Lower lobe of right lung (tissue), 2 donors: ENCODE results near the gene GFRA3. TPM values are rescaled to one million over a fixed set of nuclear protein-coding genes. Genes with fewer than 3 reads are reported as not detected.

Experiments used
- ATAC-seq, 2 donors: fragments of 200-7000 bp; cut with Tn5 transposase; one replicate each; pipeline ENCODE4 v1.9.1; 2020 to 2022; ENCODE audit warnings: mild to moderate bottlenecking in 2 of 2, moderate library complexity in 2 of 2
- DNase-seq: peaks from one replicate; pipeline ENCODE4 v3.0.0-alpha.2; 2020
- H3K27ac ChIP-seq: fragments of 200-600 bp; one replicate; pipeline ENCODE4 v1.8.0; 2022
- H3K27me3 ChIP-seq: fragments of 200-600 bp; one replicate; pipeline ENCODE4 v1.8.0; 2022; ENCODE audit warnings: low read depth
- H3K36me3 ChIP-seq: fragments of 200-600 bp; one replicate; pipeline ENCODE4 v1.8.0; 2022; ENCODE audit warnings: mild to moderate bottlenecking
- H3K4me1 ChIP-seq: fragments of 200-600 bp; one replicate; pipeline ENCODE4 v1.8.0; 2022
- H3K4me3 ChIP-seq: fragments of 200-600 bp; one replicate; pipeline ENCODE4 v1.8.0; 2022; ENCODE audit warnings: mild to moderate bottlenecking
- H3K9me3 ChIP-seq: fragments of 200-600 bp; one replicate; pipeline ENCODE4 v1.8.0; 2022
- CTCF ChIP-seq: fragments of 200-600 bp; IDR thresholded peaks from one replicate; pipeline ENCODE4 v1.8.0; 2022; ENCODE audit warnings: antibody characterized with exemption, mild to moderate bottlenecking
- intact Hi-C: fragments of 100-400 bp; cut with DNase I; formaldehyde crosslinking; loops from one replicate; pipeline ENCODE4 v1.11.0; 2022
- total RNA-seq: library from RNA; stranded (reverse); fragmentation: NEBNext Ultra II Directional; extraction: Animal tissue kit (Norgen Biotek cat#: 25700); gene quantifications from one replicate; pipeline ENCODE4 v1.2.1, GENCODE V29; 2021
- donor health status: DM: no; HTN: yes; CAD: no; lungs with severe emphysema.

Gene GFRA3
- total RNA-seq, 1 donor from 2014 or later: 0.53 TPM

DNA sequence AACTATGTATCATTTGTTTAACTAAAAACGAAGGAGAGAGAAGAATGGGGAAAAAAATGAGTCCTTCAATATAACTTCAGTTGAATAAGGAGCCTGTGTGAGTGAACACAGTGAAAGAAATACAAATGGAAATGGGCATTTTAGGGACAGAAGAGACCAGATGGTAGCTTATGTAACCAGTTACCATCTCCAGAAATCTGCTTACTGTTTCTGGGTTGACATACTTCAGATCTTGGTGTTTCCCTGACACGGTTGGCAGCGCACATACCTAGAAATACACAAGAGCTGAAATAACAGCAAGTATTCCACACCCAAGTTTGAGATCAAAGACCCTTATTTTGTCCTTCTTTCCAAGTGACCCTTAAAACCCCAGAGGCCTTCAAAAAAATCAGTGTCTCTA is 14.9 kb upstream of the GFRA3 start:
- H3K27me3 ChIP-seq: no peaks in the 10 kb centered on the region
- intact Hi-C loops: no loop called here
- H3K9me3 ChIP-seq: no peaks in the 10 kb centered on the region
- ATAC-seq (no peak), DNase-seq (no peak)
- no peaks in the 10 kb centered on the region for H3K36me3 ChIP-seq
- TF ChIP-seq CTCF: no peak
- no peak overlapping the region for H3K4me3 ChIP-seq
- H3K4me1 ChIP-seq: no peaks in the 10 kb centered on the region
- H3K27ac ChIP-seq: no peak overlapping the region

- H3K36me3 ChIP-seq: no peaks in the 10 kb centered on the region
- no peak for TF ChIP-seq CTCF
- no peak overlapping the region for H3K4me3 ChIP-seq
- DNase-seq (no peak), ATAC-seq (no peak)
- no peak overlapping the region for H3K27ac ChIP-seq
- H3K4me1 ChIP-seq: no peaks in the 10 kb centered on the region
- H3K9me3 ChIP-seq: no peaks in the 10 kb centered on the region
- intact Hi-C loops: no loop called here
- H3K27me3 ChIP-seq: no peaks in the 10 kb centered on the region
Observed at GRCh38 chr5:138287246-138287645, 12.8 kb upstream of the GFRA3 start.

GRCh38 chr5:138282920-138283742 is 8.7 kb upstream of the GFRA3 start:
- peak; percentile 86 to 91 for ATAC-seq
- no peak overlapping the region for H3K4me3 ChIP-seq
- H3K36me3 ChIP-seq: no peaks in the 10 kb centered on the region
- H3K9me3 ChIP-seq: no peaks in the 10 kb centered on the region
- H3K27me3 ChIP-seq: no peaks in the 10 kb centered on the region
- intact Hi-C loops: no loop called here
- no peaks in the 10 kb centered on the region for H3K4me1 ChIP-seq
- peak; percentile 45 for TF ChIP-seq CTCF
- no peak overlapping the region for H3K27ac ChIP-seq
- DNase-seq: peak; percentile 47

DNA sequence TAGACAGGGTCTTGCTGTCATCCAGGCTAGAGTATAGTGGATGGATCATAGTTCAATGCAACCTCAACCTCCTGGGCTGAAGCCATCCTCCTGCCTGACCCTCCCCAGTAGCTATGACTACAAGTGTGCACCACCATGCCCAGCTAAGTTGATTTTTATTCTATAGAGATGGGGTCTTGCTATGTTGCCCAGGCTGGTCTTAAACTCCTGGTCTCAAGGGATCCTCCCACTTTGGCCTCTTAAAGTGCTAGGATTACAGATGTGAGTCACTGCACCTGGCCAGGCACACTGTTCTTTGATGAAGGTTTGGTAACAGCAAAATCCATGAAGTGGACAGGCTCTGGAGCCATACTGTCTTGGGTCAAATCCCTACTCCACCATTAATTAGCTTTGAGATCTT is 6.5 kb upstream of the GFRA3 start:
- Histone ChIP-seq H3K9me3 (no peaks in the 10 kb centered on the region), H3K4me3 (no peak overlapping the region), H3K36me3 (no peaks in the 10 kb centered on the region), H3K27ac (no peak overlapping the region), H3K27me3 (no peaks in the 10 kb centered on the region), H3K4me1 (no peaks in the 10 kb centered on the region)
- no peak for TF ChIP-seq CTCF
- ATAC-seq (no peak), DNase-seq (no peak)
- intact Hi-C loops: no loop called here

DNA sequence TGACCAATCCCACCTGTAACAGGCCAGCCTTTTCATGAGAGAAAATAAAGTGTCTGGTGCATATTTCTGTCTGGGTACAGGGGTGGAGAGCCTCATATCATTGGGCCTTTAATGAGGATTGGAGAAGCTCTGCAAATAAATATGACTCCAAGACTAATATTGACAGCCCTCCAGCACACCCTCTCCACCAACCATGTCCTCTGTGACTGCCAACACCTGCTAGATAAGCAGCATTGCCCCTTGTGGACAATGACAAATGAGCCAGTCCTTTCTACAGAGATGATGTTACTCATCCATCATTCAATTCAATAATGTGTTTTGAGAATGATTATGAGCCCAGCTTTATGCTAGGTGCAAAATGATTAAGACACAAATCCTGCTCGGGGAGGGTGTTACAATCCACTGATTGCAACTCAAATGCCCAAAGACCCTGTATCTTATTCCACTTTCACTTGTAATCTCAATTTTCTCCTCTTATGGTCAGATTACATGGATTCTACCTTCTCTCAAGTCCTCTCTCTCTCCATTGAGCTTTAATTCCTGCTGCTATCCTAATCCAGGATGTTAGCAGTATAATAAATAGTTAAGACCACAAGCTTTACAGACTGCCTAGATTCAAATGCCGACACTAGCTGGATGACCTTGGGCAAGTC is 2.1 kb upstream of the GFRA3 start:
- H3K27ac ChIP-seq: no peak overlapping the region
- no peak overlapping the region for H3K4me3 ChIP-seq
- ATAC-seq (peak; percentile 62 to 71), DNase-seq (no peak)
- H3K4me1 ChIP-seq: peaks cover 12% of the 10 kb centered on the region
- H3K27me3 ChIP-seq: peaks cover 17% of the 10 kb centered on the region
- H3K9me3 ChIP-seq: no peaks in the 10 kb centered on the region
- TF ChIP-seq CTCF: no peak
- intact Hi-C loops: no loop called here
- no peaks in the 10 kb centered on the region for H3K36me3 ChIP-seq
